Activated CD4-positive, alpha-beta T cell treated with anti-CD3 and anti-CD28 coated beads, Interleukin-2, amount 50 U/mL, for 16 hours (primary cell): Measurements from ENCODE around the gene RPL27.

Experiments used
- DNase-seq: peaks from one replicate; pipeline ENCODE4 v3.0.0-alpha.2; 2020

The RPL27 gene

DNA sequence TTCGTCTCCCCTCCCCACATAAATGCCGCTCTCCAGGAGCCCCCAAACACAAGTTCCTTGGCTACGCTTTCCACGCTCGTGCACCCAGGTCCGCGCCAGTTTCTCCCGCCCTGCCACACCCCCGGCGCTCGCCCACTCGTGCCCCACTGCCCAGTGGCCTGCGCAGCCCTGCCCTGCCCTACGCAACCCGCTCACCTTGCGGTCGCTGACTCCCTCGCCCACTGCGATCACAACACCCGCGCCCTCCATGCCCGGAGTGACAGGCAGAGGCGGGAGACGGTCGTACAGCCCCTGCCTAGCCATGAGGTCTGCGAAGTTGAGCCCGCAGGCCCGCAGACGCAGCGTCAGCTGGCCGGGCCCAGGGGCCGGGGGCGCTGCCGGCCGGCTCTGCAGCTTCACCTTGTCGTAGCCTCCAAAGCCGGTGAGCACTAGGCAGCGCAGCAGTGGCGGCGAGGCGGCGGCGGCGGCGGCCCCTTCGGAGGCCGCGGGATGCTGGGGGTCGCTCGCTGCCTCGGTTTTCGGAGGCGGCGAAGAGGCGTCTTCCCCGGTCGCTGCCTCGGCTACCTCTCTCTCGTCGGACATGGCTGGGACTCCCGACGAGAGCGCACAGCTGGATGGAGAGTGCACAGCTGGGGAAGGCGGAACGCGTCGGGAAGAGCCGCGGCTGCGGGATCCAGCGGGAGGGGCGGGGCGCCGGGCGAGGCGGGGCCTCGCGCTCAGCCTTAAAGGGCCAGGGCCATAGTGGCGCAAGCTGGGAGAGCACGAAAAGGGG lies 23.7 kb downstream of the RPL27 start, which contains the start of gene VAT1:
VAT1 (minus strand) TSS at position 645 of the 772 bp plus-strand sequence; CDS start at position 582, 63 bp downstream.
- DNase-seq = peak; percentile 61

DNA sequence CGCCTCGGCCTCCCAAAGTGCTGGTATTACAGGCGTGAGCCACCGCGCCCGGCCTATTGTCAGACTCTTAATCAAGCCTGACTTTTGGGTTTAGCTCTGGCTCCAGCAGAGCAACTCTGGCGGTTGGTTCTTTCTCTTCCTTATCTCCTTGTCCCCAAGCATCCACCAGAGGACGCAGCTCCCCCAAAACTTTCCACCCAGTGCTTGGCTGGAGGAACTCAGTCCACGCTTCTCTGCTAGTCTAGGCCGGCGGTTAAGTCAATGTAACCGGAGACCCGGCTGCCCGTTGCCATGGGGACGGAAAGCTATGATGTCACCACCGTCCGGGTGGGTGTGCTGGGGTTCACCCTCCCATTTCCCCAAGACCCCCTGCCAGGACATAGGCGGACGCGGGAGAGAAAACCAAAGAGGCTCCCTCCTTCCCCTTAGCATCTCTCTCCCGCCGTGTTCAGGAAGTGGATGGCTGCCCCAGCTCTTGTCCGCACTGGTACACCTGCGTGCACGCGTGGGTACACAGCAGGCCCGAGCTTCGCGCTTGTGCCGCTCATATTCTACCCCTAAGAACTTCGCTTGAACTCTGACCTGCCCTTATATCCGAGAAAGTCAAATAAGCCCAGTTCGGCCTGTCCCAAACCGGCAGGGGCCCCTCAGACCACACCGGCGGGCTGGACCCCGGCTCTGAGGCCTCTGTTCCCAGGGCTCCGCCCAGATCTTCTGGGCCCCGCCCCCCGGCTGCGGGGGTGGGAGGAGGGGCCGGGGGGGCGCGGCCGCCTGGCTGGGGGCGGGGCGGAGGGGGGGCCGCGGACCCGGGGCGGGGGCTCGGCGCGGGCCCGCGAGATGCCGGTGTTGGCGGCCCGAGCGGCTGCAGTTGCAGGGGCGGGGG lies 26.4 kb downstream of the RPL27 start, which contains the start of gene RND2:
RND2 (plus strand) TSS at position 825 of the 883 bp plus-strand sequence. CDS start 117 bp downstream, outside the sequence.
- peak; percentile 74 for DNase-seq

DNA sequence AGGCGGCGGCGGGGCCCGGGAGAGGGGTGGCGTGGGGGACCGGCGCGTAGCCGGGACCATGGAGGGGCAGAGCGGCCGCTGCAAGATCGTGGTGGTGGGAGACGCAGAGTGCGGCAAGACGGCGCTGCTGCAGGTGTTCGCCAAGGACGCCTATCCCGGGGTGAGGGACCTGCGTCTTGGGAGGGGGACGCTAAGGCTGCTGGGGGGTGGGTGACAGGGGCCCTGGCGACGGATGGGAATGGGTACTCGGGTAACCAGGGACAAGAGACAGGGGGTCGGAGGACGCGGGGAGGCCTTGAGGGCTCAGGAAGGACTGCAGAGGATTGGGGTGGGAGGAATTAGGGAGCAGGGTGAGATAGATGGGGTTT lies 27.1 kb downstream of the RPL27 start:
- no peak for DNase-seq

DNA sequence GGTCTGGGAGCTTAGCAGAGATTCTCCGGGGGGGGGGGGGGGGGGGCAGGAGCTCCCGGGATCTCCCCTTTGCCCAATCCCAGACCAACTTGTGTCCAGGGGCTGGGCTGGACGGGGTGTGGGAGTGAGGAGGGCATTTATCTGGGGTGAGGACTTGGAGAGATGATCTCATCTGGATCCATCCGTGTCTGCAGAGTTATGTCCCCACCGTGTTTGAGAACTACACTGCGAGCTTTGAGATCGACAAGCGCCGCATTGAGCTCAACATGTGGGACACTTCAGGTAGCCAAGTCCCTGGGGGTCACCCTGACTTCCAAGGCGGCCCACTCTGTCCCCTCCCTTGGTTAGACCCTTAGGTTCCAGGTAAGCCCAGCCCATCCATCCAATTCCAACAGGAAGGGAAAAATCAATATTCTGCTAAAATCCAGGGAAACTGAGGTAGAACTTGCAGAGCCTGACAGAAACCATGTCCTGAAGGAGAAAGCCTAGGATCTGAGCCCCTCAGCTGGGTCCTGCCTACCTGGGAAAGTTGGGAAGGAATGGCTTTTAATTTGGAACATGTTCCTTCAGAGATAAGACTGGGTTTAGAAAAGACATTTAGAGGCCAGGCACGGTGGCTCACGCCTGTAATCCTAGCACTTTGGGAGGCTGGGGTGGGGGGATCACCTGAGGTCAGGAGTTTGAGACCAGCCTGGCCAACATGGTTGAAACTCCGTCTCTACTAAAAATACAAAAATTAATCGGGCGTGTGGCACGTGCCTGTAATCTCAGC lies 27.7 kb downstream of the RPL27 start:
- no peak for DNase-seq

DNA sequence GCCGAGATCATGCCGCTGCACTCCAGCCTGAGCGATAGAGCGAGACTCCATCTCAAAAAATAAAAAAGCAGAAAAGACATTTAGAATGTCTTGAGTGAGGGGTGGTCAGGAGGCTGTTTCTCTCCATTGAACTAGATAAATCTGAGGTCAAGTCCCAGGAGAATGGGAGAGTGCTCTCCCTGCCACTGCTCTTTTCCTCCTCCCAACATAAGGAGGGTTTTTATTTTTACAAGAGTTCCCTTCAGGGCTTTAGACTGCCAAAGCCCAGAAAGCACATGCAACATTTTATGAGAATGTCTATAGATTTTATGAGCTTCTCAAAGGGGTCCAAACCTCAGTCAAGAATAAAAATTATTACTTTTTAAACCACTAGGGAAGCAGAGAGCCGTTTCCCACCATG lies 28.4 kb downstream of the RPL27 start:
- DNase-seq = no peak

DNA sequence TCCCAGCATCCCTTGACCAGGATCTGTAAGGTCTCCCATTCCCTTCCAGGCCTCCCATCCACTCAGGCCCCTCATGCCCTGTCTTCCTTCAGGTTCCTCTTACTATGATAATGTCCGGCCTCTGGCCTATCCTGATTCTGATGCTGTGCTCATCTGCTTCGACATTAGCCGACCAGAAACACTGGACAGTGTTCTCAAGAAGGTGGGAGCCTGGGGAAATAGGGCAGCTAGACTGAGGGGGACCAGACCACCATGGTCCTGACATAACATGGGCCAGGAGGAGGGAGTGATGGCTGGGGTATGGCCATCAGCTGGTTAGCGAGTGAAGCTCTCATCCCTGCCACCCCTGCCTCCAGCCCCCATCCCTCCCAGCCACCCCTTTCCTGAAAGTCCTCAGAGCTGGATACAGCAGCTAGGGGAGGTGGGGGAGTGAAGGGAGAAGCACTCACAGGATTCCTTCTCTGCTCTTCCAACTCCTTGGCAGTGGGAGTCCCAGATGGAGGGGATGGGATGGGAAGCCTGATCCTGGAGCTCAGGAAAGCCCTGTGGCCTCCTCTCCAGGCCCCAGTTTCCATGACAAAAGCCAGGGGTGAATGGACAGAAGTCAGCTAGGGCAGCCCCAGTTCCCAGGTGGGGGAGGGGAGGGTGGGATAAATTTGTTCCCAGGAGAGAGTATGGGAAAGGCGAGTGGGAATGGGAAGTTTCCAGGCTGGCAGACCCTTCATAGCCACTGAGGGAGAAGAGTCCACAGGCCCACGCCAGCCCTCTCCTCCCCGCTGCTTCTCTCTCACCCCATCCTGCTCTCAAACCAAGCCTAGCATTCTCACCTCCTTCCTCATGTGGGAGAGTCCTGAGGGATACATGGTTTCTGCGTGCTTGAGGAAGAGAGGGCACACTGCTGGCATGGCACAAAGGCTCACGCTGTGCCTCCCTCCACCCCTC lies 29.1 kb downstream of the RPL27 start:
- DNase-seq = no peak

DNA sequence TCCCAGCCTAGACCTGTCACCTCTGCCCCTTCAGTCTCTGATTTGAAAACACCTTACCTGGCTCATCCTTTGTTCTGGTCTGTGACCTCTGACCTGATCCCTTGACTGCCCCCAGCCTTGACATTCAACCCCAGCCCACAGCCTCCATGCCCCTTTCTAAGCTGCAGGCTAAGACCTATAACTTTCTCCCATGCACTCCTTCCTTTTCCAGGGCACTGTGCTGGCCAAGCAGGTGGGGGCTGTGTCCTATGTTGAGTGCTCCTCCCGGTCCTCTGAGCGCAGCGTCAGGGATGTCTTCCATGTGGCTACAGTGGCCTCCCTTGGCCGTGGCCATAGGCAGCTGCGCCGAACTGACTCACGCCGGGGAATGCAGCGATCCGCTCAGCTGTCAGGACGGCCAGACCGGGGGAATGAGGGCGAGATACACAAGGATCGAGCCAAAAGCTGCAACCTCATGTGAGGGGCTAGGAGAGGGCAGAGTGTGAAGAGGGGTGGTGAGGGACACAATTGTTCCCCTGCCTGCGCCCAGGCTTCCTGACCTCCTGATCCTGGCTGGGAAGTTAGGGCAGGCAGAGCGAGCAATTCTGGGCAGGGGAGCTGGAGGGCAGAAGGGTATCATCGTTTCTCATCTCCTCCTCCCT lies 30.1 kb downstream of the RPL27 start:
- DNase-seq = no peak

DNA sequence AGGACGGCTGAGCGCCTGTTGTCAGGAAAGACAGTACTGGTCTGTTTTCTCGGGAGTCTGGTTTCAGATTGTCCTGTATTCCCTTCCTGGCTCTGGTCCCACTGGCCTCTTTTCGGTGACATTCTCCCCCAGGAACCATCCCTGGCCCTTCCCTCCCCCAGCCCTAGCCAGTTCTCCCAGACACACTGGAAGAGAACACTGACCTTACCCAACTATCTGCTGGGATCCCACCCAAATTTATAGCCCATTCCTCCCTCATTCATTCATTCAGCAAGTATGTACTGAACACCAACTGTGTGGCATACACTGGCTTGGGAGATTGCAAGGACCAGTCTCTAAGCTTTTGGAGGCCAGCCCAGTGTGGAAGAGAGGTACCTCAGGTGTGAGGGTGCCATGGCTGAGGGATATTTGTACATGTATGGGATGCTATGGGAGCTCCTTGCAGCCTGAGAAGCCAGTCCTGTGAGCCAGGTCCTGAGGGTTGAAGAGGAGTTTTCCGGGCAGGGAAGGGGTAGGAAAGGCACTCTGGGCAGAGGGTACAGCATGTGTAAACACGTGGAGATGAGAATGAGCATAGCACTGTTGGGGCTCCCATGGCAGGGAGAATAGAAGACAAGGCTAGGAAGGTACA lies 32.0 kb downstream of the RPL27 start:
- DNase-seq = no peak

DNA sequence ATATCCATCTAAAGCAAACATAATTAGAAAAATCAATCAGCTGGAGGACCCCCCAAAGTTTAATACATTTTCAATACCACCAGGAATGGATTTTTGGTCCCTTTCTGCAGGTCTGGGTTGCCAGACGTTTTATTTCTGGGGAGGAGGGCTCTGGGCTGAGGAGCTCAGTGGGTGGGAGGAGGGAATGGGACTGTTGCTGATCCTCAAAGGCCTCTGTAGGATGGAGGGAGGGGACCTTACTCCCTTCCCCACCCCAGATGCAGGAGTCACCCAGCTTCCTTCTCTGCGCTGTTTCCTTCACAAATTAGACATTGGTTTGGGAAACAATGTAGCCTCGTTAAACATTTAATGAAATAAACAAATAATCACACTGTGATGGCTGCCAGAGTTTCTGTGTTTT lies 33.4 kb downstream of the RPL27 start:
- no peak for DNase-seq

DNA sequence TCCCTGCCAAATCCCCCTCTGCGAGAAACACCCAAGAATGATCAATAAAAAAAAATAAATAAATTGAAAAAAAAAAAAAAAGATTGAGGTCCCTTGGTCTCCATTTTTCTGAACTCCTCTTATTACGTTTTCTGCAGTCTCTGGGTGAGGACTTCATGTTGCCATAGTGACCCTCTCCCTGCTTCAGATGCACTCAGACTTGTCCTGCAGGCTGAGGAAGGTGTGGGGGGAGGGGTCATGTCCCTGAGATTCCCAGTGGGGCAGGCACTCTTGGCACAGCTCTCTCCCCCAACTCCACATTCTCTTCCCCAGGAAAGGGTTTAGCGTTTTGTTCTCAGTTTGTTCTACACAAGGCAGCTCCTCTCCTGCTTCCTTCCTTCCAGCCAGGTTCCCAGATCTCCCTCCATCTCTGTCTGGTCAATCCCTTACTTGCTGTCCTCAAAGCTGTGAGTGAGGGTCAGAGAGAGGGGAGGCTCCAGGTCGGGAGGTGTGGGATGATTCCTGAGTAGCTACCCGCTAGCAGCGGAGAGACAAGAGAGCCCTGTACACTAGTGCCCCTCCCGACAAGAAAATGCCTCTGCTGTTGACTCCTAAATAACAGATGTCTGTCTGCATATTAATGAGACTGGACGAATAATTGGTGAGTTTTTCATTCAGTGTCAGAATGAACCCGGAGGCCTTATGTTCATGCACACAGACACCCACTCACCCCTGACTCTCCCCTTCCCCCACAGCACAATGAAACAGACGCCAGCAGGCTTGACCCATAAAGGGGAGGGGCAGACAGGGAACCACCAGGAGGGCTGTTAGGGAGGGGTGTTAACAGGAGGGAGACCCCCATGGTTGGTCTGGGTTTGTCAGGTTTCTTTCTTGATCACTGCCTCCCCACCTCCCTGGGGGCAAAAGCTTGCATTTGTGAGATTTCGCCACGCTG lies 36.0 kb downstream of the RPL27 start:
- DNase-seq = no peak

DNA sequence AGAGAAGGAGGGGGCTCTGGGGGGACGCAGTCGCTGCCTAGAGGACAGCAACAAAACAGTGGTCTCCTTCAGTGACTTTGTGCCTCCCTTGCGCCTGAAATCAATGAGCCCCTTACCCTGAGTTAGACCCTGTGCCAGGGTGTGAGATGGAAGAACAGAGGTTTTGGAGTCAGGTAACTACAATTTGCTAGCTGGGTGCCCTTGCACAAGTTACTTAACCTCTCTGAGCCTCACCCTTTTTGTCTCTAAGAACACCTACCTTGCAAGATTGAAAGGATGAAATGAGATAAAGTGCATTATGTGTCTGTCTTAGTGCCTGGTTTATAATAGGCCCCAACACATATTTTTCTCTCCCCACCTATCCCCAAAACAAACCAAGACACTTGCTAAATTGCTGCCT lies 36.7 kb downstream of the RPL27 start:
- no peak for DNase-seq

DNA sequence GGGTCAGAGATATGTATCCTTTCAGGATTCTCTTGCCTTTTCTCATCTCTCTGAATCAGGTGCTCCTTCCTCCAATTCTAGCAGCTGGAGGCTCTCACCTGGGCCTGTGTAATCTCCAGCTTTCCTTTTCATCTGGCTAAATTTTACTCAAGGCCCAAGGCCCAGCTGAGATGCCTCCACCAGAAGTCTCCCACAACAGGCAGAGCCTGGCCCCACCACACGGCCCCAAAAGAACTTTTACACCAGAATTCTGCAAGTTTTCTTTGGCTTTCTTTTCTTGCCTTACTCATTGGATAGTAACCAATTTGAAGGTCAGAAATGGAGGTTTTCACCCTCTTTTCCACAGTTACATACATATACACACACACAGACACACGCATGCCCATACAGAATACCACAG lies 41.4 kb downstream of the RPL27 start:
- no peak for DNase-seq

DNA sequence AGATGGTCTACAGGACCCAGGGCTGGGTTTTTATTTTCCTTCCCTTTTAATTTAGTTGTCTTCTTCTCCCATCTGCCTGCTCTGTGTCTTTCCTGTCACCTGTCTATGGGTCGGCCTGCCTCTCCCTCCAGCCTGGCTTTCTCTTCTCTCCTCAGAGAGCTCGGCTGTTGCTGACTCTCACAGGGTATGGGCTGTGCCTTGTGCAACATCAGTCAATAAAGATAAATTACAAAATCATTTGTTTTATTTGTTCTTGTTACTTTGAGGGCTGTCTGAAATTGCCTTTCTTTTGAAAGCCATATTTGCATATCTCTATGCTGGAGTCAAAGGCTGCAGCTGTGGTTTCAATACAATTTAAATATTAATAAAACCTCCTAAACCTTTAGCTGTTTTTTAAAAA lies 42.4 kb downstream of the RPL27 start:
- no peak for DNase-seq

DNA sequence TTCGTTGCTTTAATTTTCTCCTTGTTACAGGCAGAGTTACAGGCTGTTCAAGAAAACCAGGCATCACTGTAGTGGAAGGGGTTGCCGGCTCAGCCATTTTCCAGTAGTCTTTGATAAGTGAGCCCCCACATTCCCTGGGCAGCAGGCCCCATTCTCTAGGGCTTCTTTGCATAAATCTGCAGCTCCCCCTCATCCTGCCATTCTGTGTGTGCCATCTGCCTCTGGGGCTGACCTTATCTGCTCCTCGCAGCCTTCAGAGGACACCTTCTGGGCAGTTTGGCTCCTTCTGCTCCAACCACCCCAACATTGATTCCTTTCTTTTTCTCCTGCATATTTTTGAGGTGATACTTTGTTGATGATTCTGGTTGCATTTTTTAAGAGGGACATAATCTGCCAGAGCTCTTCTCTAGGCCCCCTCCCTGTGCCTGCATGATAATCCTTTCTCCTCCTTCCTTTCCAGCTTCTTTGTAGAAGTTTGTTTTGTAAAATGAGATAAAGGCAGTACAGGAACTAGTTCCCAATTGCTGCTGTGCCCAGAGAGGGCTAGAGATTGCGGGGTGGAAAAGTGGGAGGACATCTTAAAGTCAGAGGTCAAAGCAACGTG lies 43.9 kb downstream of the RPL27 start:
- DNase-seq = no peak

DNA sequence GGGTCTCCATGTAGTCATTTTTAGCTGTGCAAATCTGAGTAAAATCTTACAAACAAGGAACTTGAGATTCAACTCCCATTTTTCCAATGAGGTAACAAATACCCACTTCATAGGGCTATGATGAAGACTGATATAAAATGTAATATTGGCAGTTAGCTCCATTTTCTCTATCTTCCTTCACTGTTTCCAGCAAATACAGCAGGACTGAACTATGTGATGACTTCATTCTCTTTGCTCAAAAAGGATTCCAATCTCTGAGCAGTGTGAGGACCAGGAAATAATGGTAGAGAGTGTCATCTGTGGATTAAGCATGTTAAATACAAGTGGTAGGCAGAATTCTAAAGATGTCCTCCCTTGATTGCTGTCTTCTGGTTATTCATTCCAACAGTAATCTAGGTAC lies 45.1 kb downstream of the RPL27 start:
- DNase-seq = no peak

DNA sequence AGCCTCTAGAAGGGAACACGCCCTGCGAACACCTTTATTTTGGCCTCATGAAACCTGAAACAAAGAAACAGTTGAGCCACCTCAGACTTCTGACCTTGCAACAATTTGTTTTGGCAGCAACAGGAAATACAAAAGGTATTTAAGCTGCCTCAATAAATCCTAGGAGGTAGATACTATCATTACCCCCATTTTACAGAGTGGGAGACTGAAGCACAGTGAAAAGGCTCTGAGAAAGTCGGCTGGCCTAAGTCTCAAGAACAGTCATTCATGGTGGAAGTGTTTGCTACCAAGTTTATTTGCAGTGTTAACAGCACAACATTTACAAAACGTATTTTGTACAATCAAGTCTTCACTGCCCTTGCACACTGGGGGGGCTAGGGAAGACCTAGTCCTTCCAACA lies 45.8 kb downstream of the RPL27 start:
- DNase-seq = no peak

DNA sequence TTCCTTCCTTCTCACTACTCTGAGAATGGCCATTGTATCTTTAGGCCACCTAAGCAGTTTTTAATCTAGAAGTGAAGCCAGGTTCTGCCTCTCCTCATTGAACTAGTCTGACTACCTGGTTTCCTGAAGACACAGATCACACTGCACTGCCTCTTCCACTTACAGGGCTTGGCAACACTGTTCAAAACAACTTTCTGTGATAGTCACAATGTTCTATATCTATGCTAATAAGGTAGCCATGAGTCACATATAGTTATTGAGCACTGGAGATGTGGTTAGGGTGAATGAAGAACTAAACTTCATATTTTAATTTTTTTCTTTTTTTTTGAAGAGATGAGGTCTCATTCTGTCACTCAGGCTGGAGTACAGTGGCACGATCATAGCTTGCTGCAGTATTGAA lies 53.8 kb downstream of the RPL27 start:
- no peak for DNase-seq
